HepG2 (cell line): Measurements from ENCODE around the gene AREL1.

Experiments
- CHD2 ChIP-seq: IDR thresholded peaks from 2 replicates; pipeline ENCODE4 v1.6.1; 2011; ENCODE audit warnings: low read depth, low read length, improper control_type of control experiment
- CTCF ChIP-seq: sonication (generic); formaldehyde crosslinking; IDR thresholded peaks from 2 replicates; pipeline ENCODE4 v1.5.0; 2020; ENCODE audit warnings: mild to moderate bottlenecking, missing genetic modification reagents, moderate library complexity
- HHEX ChIP-seq: IDR thresholded peaks from 2 replicates; pipeline ENCODE4 v1.6.1; 2016; ENCODE audit warnings: control low read depth
- JUNB ChIP-seq: sonication (generic); formaldehyde crosslinking; IDR thresholded peaks from 2 replicates; pipeline ENCODE4 v1.8.0; 2022; ENCODE audit warnings: missing genetic modification reagents, mild to moderate bottlenecking, borderline replicate concordance
- RXRB ChIP-seq: IDR thresholded peaks from 2 replicates; pipeline ENCODE4 v1.6.1; 2016; ENCODE audit warnings: borderline replicate concordance, missing genetic modification reagents, missing compliant biosample characterization
- SMAD1 ChIP-seq: sonication (generic); formaldehyde crosslinking; IDR thresholded peaks from 2 replicates; pipeline ENCODE4 v1.4.0; 2020; ENCODE audit warnings: missing genetic modification reagents, low read depth, mild to moderate bottlenecking, borderline replicate concordance
- SP1 ChIP-seq, 2 experiments: fragments of 450-650 bp in 1 of 2; sonication (generic) in 1 of 2; formaldehyde crosslinking in 1 of 2; IDR thresholded peaks; 2 replicates each; pipeline versions ENCODE4 v1.4.0 to v1.6.1; 2016 to 2020; ENCODE audit warnings: missing genetic modification reagents in 1 of 2
- TAF1 ChIP-seq: sonication (generic); formaldehyde crosslinking; IDR thresholded peaks from 2 replicates; pipeline ENCODE4 v1.4.0; 2020; ENCODE audit warnings: missing genetic modification reagents
- ZBTB42 ChIP-seq: sonication (generic); formaldehyde crosslinking; IDR thresholded peaks from 2 replicates; pipeline ENCODE4 v1.5.0; 2020; ENCODE audit warnings: mild to moderate bottlenecking, missing genetic modification reagents
- ZNF468 ChIP-seq: sonication (generic); formaldehyde crosslinking; IDR thresholded peaks from 2 replicates; pipeline ENCODE4 v1.8.0; 2022; ENCODE audit warnings: mild to moderate bottlenecking, moderate library complexity, missing genetic modification reagents
- TF ChIP-seq, protein P1 (sequence below): sonication (generic); formaldehyde crosslinking; IDR thresholded peaks from 2 replicates; pipeline ENCODE4 v1.4.0; 2020; ENCODE audit warnings: missing genetic modification reagents
- TF ChIP-seq, protein P2 (sequence below): sonication (generic); formaldehyde crosslinking; IDR thresholded peaks from 2 replicates; pipeline ENCODE4 v1.5.1; 2020; ENCODE audit warnings: mild to moderate bottlenecking, missing genetic modification reagents, moderate library complexity
- TF ChIP-seq, protein P3 (sequence below): IDR thresholded peaks from 2 replicates; pipeline ENCODE4 v1.6.1; 2012; ENCODE audit warnings: inconsistent platforms

GRCh38 chr14:74620923-74621322 lies 92.0 kb downstream of the AREL1 start:
- no peak for TF ChIP-seq CTCF
- no peak for TF ChIP-seq SMAD1 (CRISPR knock-in tag)
- TF ChIP-seq SP1 (IDR thresholded peaks at IDR 0.05), result no peak
- TF ChIP-seq SP1 (CRISPR knock-in tag; IDR thresholded peaks at IDR 0.05), result no peak
- TF ChIP-seq TAF1 (CRISPR knock-in tag), result no peak
- TF ChIP-seq, protein P1, sequence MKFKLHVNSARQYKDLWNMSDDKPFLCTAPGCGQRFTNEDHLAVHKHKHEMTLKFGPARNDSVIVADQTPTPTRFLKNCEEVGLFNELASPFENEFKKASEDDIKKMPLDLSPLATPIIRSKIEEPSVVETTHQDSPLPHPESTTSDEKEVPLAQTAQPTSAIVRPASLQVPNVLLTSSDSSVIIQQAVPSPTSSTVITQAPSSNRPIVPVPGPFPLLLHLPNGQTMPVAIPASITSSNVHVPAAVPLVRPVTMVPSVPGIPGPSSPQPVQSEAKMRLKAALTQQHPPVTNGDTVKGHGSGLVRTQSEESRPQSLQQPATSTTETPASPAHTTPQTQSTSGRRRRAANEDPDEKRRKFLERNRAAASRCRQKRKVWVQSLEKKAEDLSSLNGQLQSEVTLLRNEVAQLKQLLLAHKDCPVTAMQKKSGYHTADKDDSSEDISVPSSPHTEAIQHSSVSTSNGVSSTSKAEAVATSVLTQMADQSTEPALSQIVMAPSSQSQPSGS, result no peak
- TF ChIP-seq, protein P2, sequence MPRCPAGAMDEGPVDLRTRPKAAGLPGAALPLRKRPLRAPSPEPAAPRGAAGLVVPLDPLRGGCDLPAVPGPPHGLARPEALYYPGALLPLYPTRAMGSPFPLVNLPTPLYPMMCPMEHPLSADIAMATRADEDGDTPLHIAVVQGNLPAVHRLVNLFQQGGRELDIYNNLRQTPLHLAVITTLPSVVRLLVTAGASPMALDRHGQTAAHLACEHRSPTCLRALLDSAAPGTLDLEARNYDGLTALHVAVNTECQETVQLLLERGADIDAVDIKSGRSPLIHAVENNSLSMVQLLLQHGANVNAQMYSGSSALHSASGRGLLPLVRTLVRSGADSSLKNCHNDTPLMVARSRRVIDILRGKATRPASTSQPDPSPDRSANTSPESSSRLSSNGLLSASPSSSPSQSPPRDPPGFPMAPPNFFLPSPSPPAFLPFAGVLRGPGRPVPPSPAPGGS (CRISPR knock-in tag), result no peak
- no peak for TF ChIP-seq CHD2
- no peak for TF ChIP-seq HHEX
- TF ChIP-seq, protein P3, sequence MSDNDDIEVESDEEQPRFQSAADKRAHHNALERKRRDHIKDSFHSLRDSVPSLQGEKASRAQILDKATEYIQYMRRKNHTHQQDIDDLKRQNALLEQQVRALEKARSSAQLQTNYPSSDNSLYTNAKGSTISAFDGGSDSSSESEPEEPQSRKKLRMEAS, result no peak
- no peak for TF ChIP-seq JUNB (CRISPR knock-in tag)
- TF ChIP-seq ZBTB42 (CRISPR knock-in tag), result no peak
- TF ChIP-seq ZNF468 (CRISPR knock-in tag), result no peak
- TF ChIP-seq RXRB (CRISPR knock-in tag), result no peak
